OCI-LY1 (cell line): ENCODE data around the gene TTN.

Experiments used
- CTCF ChIP-seq: fragments of 200-600 bp; sonication (generic), shearing (Covaris generic); IDR thresholded peaks from 2 replicates; pipeline ENCODE4 v1.5.1; 2017; ENCODE audit warnings: mild to moderate bottlenecking, antibody characterized with exemption, low read length, moderate library complexity, mixed read lengths
- EZH2 ChIP-seq: fragments of 200-600 bp; sonication (generic), shearing (Covaris generic); IDR thresholded peaks from 2 replicates; pipeline ENCODE4 v1.8.0; 2017; ENCODE audit warnings: borderline replicate concordance, mixed run types, mild to moderate bottlenecking, antibody characterized with exemption, low read length, moderate library complexity, mixed read lengths

- TF ChIP-seq CTCF (no peak), EZH2 (no peak)
These were observed 117.4 kb downstream of the TTN start for GRCh38 chr2:178689808-178690207.
